ENCODE measurements around the gene MTM1.

Gene MTM1

GRCh38 chrX:150548684-150549083 lies 19.7 kb upstream of the MTM1 start:
- H3K36me3 ChIP-seq (replicated peaks; ENCODE audit: low read depth, low read length): no peaks in the 10 kb centered on the region
- H3K4me3 ChIP-seq (ENCODE audit: low read length): no peak overlapping the region
- H3K79me2 ChIP-seq (ENCODE audit: low read length): no peaks in the 10 kb centered on the region
- no peaks in the 10 kb centered on the region for H4K20me1 ChIP-seq (ENCODE audit: insufficient read depth, low read length)
- no peak overlapping the region for H2AFZ ChIP-seq (ENCODE audit: low read depth, low read length)
- no peak for TF ChIP-seq CTCF (IDR thresholded peaks at IDR 0.05; ENCODE audit: low read depth, low read length)
- no peak for TF ChIP-seq EZH2phosphoT487 (IDR thresholded peaks at IDR 0.05; ENCODE audit: low read depth)
- no peak overlapping the region for H3K9ac ChIP-seq (ENCODE audit: low read length)
- H3K9me3 ChIP-seq (ENCODE audit: insufficient read depth, low read length): no peaks in the 10 kb centered on the region
- peaks cover 24% of the 10 kb centered on the region for H3K4me1 ChIP-seq (ENCODE audit: low read length)
- H3K4me2 ChIP-seq (ENCODE audit: low read length): no peak overlapping the region
- no peaks in the 10 kb centered on the region for H3K27me3 ChIP-seq (ENCODE audit: low read depth, low read length)
- H3K27ac ChIP-seq (ENCODE audit: low read length): no peak overlapping the region

- Histone ChIP-seq H3K36me3 (replicated peaks; ENCODE audit: low read depth, low read length) (no peaks in the 10 kb centered on the region), H3K27me3 (ENCODE audit: low read depth, low read length) (no peaks in the 10 kb centered on the region), H3K9ac (ENCODE audit: low read length) (no peak overlapping the region), H4K20me1 (ENCODE audit: insufficient read depth, low read length) (no peaks in the 10 kb centered on the region), H3K4me2 (ENCODE audit: low read length) (no peak overlapping the region), H3K79me2 (ENCODE audit: low read length) (no peaks in the 10 kb centered on the region), H3K27ac (ENCODE audit: low read length) (no peak overlapping the region), H2AFZ (ENCODE audit: low read depth, low read length) (no peak overlapping the region), H3K9me3 (ENCODE audit: insufficient read depth, low read length) (no peaks in the 10 kb centered on the region), H3K4me3 (ENCODE audit: low read length) (no peak overlapping the region), H3K4me1 (ENCODE audit: low read length) (peaks cover 9% of the 10 kb centered on the region; the same call in 1 of the 2 replicates)
- TF ChIP-seq EZH2phosphoT487 (IDR thresholded peaks at IDR 0.05; ENCODE audit: low read depth): no peak
- no peak for TF ChIP-seq CTCF (IDR thresholded peaks at IDR 0.05; ENCODE audit: low read depth, low read length)
These were observed 16.5 kb upstream of the MTM1 start for GRCh38 chrX:150551963-150552362.

- no peaks in the 10 kb centered on the region for H3K79me2 ChIP-seq (ENCODE audit: low read length)
- H3K9ac ChIP-seq (ENCODE audit: low read length): no peak overlapping the region
- TF ChIP-seq CTCF (IDR thresholded peaks at IDR 0.05; ENCODE audit: low read depth, low read length): no peak
- no peak for TF ChIP-seq EZH2phosphoT487 (IDR thresholded peaks at IDR 0.05; ENCODE audit: low read depth)
- H3K4me1 ChIP-seq (ENCODE audit: low read length): no peaks in the 10 kb centered on the region
- H2AFZ ChIP-seq (ENCODE audit: low read depth, low read length): no peak overlapping the region
- no peaks in the 10 kb centered on the region for H3K27me3 ChIP-seq (ENCODE audit: low read depth, low read length)
- H3K27ac ChIP-seq (ENCODE audit: low read length): no peak overlapping the region
- no peaks in the 10 kb centered on the region for H3K36me3 ChIP-seq (replicated peaks; ENCODE audit: low read depth, low read length)
- no peaks in the 10 kb centered on the region for H4K20me1 ChIP-seq (ENCODE audit: insufficient read depth, low read length)
- H3K4me2 ChIP-seq (ENCODE audit: low read length): no peak overlapping the region
- no peak overlapping the region for H3K4me3 ChIP-seq (ENCODE audit: low read length)
- H3K9me3 ChIP-seq (ENCODE audit: insufficient read depth, low read length): no peaks in the 10 kb centered on the region
These were observed 10.0 kb upstream of the MTM1 start for GRCh38 chrX:150558424-150558823.

GRCh38 chrX:150564838-150565237 lies 3.6 kb upstream of the MTM1 start:
- H3K79me2 ChIP-seq (ENCODE audit: low read length): peaks cover 4% of the 10 kb centered on the region
- H3K4me3 ChIP-seq (ENCODE audit: low read length): no peak overlapping the region
- no peak overlapping the region for H3K9ac ChIP-seq (ENCODE audit: low read length)
- H3K27ac ChIP-seq (ENCODE audit: low read length): no peak overlapping the region
- no peak overlapping the region for H2AFZ ChIP-seq (ENCODE audit: low read depth, low read length)
- H3K4me2 ChIP-seq (ENCODE audit: low read length): no peak overlapping the region
- H3K27me3 ChIP-seq (ENCODE audit: low read depth, low read length): 0 out of 2 replicates have a peak, but pooled peaks cover 2% of the 10 kb centered on the region
- no peaks in the 10 kb centered on the region for H3K36me3 ChIP-seq (replicated peaks; ENCODE audit: low read depth, low read length)
- peaks cover 5% of the 10 kb centered on the region; the same call in 1 of the 2 replicates for H4K20me1 ChIP-seq (ENCODE audit: insufficient read depth, low read length)
- H3K9me3 ChIP-seq (ENCODE audit: insufficient read depth, low read length): no peaks in the 10 kb centered on the region
- peaks cover 8% of the 10 kb centered on the region for H3K4me1 ChIP-seq (ENCODE audit: low read length)
- TF ChIP-seq EZH2phosphoT487 (IDR thresholded peaks at IDR 0.05; ENCODE audit: low read depth) (no peak), CTCF (IDR thresholded peaks at IDR 0.05; ENCODE audit: low read depth, low read length) (no peak)

Measured in OCI-LY3 (cell line).